ENCODE measurements around the gene OLFML3. TPM values are rescaled to one million over a fixed set of nuclear protein-coding genes. Genes with fewer than 3 reads are reported as not detected.

The OLFML3 gene
- total and polyA plus RNA-seq, 2 of the 13 experiments (the other 11 are each of a cell fraction or from before 2014, with no cell fraction given): 2.0 to 5.1 TPM

DNA sequence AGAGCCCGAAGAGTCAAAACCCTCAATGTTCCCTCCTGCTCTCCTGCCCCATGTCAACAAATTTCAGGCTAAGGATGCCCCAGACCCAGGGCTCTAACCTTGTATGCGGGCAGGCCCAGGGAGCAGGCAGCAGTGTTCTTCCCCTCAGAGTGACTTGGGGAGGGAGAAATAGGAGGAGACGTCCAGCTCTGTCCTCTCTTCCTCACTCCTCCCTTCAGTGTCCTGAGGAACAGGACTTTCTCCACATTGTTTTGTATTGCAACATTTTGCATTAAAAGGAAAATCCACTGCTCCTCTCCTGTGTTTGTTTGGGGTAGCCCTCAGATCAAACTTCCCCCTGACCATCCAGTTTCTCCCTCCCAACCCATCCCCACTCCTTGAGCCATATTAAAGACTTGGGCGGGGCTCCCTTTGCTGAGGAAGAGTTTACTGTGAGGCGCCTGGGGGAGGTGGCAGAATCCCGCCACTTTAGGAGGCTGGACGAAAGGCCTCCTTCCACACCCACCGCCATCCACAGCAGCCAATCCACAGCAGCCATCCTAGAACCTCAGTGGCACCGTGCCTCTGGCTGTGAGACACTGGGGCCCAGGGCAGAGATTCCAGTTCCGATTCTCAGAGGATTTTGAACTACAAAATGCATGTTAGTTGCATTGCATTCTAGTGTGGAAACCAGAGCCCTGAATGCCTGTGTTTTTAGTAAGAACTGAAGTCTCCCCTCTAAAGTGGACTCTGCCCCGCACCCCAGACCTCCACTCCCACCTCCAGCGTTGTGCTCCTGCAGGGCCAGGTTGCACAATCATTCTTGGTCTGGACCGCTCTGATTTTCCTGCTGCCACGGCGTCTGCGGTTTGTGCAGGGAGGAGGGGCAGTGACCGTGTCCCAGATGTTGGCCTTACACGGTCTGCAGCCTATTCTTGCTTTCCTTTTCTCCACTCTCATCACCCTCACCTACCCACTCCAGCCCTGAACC, 3.0 kb downstream of the OLFML3 start (continued):
- TF ChIP-seq ZBTB43 (CRISPR knock-in tag; conservative IDR thresholded peaks at IDR 0.05) (no peak), RARA (CRISPR knock-in tag; IDR thresholded peaks at IDR 0.05) (no peak), THAP7 (CRISPR knock-in tag; IDR thresholded peaks at IDR 0.05) (no peak), NPAS2 (CRISPR knock-in tag; IDR thresholded peaks at IDR 0.05; ENCODE audit: borderline replicate concordance) (no peak), ZNF713 (CRISPR knock-in tag; IDR thresholded peaks at IDR 0.05) (no peak), REXO4 (CRISPR knock-in tag; IDR thresholded peaks at IDR 0.05; ENCODE audit: borderline replicate concordance) (no peak), ZNF720 (CRISPR knock-in tag; IDR thresholded peaks at IDR 0.05) (no peak), ZNF570 (CRISPR knock-in tag; IDR thresholded peaks at IDR 0.05; ENCODE audit: borderline replicate concordance) (no peak), ZNF749 (CRISPR knock-in tag; IDR thresholded peaks at IDR 0.05; ENCODE audit: borderline replicate concordance) (no peak), ZFP36L1 (CRISPR knock-in tag; IDR thresholded peaks at IDR 0.05) (no peak)
- TF ChIP-seq, protein P1, sequence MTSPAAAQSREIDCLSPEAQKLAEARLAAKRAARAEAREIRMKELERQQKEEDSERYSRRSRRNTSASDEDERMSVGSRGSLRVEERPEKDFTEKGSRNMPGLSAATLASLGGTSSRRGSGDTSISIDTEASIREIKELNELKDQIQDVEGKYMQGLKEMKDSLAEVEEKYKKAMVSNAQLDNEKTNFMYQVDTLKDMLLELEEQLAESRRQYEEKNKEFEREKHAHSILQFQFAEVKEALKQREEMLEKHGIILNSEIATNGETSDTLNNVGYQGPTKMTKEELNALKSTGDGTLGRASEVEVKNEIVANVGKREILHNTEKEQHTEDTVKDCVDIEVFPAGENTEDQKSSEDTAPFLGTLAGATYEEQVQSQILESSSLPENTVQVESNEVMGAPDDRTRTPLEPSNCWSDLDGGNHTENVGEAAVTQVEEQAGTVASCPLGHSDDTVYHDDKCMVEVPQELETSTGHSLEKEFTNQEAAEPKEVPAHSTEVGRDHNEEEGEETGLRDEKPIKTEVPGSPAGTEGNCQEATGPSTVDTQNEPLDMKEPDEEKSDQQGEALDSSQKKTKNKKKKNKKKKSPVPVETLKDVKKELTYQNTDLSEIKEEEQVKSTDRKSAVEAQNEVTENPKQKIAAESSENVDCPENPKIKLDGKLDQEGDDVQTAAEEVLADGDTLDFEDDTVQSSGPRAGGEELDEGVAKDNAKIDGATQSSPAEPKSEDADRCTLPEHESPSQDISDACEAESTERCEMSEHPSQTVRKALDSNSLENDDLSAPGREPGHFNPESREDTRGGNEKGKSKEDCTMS (CRISPR knock-in tag; conservative IDR thresholded peaks at IDR 0.05): no peak
- TF ChIP-seq, protein P2, sequence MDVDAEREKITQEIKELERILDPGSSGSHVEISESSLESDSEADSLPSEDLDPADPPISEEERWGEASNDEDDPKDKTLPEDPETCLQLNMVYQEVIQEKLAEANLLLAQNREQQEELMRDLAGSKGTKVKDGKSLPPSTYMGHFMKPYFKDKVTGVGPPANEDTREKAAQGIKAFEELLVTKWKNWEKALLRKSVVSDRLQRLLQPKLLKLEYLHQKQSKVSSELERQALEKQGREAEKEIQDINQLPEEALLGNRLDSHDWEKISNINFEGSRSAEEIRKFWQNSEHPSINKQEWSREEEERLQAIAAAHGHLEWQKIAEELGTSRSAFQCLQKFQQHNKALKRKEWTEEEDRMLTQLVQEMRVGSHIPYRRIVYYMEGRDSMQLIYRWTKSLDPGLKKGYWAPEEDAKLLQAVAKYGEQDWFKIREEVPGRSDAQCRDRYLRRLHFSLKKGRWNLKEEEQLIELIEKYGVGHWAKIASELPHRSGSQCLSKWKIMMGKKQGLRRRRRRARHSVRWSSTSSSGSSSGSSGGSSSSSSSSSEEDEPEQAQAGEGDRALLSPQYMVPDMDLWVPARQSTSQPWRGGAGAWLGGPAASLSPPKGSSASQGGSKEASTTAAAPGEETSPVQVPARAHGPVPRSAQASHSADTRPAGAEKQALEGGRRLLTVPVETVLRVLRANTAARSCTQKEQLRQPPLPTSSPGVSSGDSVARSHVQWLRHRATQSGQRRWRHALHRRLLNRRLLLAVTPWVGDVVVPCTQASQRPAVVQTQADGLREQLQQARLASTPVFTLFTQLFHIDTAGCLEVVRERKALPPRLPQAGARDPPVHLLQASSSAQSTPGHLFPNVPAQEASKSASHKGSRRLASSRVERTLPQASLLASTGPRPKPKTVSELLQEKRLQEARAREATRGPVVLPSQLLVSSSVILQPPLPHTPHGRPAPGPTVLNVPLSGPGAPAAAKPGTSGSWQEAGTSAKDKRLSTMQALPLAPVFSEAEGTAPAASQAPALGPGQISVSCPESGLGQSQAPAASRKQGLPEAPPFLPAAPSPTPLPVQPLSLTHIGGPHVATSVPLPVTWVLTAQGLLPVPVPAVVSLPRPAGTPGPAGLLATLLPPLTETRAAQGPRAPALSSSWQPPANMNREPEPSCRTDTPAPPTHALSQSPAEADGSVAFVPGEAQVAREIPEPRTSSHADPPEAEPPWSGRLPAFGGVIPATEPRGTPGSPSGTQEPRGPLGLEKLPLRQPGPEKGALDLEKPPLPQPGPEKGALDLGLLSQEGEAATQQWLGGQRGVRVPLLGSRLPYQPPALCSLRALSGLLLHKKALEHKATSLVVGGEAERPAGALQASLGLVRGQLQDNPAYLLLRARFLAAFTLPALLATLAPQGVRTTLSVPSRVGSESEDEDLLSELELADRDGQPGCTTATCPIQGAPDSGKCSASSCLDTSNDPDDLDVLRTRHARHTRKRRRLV (CRISPR knock-in tag; IDR thresholded peaks at IDR 0.05): no peak

Measured in HepG2 (cell line).